ENCODE data around the gene TRIM32.

The TRIM32 gene

DNA sequence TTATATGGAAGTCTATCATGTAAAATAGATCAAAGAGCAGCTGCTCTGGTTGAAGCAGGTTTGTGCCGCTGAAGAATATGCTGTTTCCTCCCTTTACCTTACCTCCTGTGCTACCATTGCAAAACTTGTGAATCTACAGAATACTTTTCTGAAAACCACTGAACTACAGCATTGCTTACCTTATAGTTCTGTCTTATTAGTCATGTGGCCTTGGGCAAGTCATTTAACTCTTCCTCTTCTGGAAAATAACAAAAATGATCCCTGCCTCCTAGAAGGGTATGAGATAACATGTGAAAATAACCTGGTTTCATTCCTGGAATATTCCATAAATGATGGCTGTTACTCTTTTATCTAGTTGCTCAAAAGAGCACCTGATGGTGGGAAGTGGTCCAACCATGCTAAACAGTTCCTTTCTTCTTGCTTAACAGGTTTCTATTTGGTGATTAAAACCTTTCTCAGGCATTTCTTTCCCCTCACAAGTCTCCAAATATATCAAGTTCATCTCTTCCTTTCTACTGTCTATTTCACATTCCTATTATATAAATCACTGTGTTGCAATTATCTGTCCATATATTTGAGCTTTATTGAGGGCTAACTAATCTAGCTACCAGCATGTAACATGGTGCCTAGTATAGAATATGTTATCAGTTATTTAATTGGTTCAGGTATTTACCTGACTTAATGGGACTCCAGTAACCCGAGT, 15.0 kb downstream of the TRIM32 start:
- no peak overlapping the region for H3K4me3 ChIP-seq (ENCODE audit: low read depth, low read length)
- TF ChIP-seq, protein P1, sequence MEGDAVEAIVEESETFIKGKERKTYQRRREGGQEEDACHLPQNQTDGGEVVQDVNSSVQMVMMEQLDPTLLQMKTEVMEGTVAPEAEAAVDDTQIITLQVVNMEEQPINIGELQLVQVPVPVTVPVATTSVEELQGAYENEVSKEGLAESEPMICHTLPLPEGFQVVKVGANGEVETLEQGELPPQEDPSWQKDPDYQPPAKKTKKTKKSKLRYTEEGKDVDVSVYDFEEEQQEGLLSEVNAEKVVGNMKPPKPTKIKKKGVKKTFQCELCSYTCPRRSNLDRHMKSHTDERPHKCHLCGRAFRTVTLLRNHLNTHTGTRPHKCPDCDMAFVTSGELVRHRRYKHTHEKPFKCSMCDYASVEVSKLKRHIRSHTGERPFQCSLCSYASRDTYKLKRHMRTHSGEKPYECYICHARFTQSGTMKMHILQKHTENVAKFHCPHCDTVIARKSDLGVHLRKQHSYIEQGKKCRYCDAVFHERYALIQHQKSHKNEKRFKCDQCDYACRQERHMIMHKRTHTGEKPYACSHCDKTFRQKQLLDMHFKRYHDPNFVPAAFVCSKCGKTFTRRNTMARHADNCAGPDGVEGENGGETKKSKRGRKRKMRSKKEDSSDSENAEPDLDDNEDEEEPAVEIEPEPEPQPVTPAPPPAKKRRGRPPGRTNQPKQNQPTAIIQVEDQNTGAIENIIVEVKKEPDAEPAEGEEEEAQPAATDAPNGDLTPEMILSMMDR (IDR thresholded peaks at IDR 0.05; ENCODE audit: low read depth, low read length, missing control alignments), result no peak
- in situ Hi-C loops (cut with HindIII; ENCODE audit: low sequenced_read_pairs), result no loop called here
- no peak for DNase-seq (ENCODE audit: low read depth)

DNA sequence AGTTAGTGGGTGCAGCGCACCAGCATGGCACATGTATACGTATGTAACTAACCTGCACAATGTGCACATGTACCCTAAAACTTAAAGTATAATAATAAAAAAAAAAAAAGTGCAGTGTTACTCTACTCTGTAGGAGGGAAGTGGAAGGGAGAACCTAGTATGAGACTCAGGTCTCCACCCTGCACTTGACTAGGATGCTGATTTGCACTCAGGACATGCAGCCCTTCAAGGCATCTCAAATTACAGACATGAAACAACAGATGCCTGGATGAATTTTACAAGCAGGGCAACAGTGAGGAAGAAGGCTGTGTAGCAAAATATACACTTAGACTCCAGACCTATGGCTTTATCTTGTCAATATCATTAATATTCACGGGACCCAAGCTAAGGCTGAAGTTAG, 16.5 kb downstream of the TRIM32 start:
- TF ChIP-seq, protein P1 (IDR thresholded peaks at IDR 0.05; ENCODE audit: low read depth, low read length, missing control alignments), result no peak
- in situ Hi-C loops (cut with HindIII; ENCODE audit: low sequenced_read_pairs), result no loop called here
- DNase-seq (ENCODE audit: low read depth), result no peak
- H3K4me3 ChIP-seq (ENCODE audit: low read depth, low read length), result no peak overlapping the region

DNA sequence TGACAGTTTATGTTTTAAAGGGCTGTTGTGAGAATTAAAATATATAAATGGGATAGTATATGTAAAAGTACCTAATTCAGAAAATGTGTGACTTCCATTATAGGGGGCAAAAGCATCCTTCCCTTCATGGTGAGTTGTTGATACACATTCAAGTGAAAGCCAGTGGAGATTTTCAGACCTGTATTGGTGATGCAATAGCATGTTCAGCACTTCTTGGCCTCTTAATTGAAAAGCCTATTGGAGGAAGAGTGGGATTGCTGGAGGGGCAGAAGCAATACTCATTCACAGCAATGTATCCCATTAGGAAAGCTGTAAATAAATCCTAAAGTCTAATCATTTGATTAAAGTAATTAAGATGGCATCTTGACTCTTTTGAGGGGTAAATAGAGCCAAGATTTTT, 17.4 kb downstream of the TRIM32 start:
- in situ Hi-C loops (cut with HindIII; ENCODE audit: low sequenced_read_pairs), result no loop called here
- TF ChIP-seq, protein P1 (IDR thresholded peaks at IDR 0.05; ENCODE audit: low read depth, low read length, missing control alignments), result no peak
- no peak for DNase-seq (ENCODE audit: low read depth)
- no peak overlapping the region for H3K4me3 ChIP-seq (ENCODE audit: low read depth, low read length)

DNA sequence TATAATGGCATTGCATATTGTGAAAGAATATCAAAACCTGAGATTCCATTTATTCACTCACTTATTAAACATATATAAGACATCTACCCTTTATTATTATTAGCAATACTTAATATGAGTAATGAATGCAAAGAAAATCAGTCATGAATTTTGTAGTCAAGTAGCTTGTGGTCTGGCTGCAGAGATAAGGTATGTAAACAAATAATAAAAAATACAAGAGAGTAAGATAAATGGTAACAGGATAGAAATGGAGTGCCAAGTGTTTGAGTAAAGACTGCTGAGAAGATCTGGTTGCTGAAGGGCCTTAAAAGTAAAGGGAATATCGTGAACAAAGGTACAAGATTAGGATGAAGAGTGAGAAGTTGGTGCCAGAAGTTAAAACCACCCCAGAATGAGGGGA, 18.4 kb downstream of the TRIM32 start:
- in situ Hi-C loops (cut with HindIII; ENCODE audit: low sequenced_read_pairs), result no loop called here
- no peak for DNase-seq (ENCODE audit: low read depth)
- H3K4me3 ChIP-seq (ENCODE audit: low read depth, low read length), result no peak overlapping the region
- TF ChIP-seq, protein P1 (IDR thresholded peaks at IDR 0.05; ENCODE audit: low read depth, low read length, missing control alignments), result no peak

DNA sequence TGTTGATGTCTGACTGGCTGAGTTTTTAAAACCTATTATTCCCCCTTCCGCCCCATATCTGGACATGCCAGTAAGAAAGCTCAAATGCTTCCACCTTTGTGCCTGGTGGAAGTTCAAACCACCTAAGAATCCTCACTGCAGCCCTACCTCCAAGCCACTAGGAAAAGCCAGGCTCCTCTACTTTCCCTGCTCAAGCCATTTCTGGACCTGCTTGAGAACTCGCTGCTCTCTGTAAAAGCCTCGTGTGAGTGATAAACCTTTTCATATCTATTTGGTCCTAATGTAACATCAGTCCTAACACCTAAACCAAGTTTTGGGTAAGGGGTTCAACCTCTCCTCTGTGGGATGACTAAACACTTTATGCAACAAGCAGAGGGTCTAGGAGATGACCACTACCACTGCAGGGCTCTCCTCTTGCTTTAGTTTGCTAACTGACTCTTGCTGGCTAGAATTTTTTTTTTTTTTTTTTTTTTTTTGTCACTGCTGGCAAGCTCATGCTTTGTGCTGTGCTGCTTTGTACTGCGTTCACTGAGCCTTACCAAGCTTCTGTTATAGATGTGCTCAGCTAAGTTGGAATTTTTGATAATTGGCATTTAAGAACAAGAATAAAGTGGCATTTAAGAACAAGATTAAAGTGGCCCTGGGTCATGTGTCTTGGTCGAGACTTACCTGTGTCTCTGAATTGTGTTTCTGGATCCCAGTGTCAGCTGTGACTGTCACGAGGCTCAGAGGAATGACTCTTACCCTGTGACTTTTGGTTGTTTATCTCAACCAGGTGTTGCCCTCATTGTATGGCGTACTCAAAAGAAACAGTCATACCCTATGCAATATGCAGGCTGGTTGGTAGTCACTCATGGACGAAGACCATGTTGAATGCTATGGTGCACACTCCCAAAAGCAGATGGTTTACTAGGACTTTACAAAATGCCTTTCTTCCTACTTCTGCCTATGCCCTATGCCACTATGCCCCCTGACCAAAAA, 19.5 kb downstream of the TRIM32 start:
- DNase-seq (ENCODE audit: low read depth), result no peak
- H3K4me3 ChIP-seq (ENCODE audit: low read depth, low read length), result no peak overlapping the region
- TF ChIP-seq, protein P1 (IDR thresholded peaks at IDR 0.05; ENCODE audit: low read depth, low read length, missing control alignments), result no peak
- in situ Hi-C loops (cut with HindIII; ENCODE audit: low sequenced_read_pairs), result no loop called here

DNA sequence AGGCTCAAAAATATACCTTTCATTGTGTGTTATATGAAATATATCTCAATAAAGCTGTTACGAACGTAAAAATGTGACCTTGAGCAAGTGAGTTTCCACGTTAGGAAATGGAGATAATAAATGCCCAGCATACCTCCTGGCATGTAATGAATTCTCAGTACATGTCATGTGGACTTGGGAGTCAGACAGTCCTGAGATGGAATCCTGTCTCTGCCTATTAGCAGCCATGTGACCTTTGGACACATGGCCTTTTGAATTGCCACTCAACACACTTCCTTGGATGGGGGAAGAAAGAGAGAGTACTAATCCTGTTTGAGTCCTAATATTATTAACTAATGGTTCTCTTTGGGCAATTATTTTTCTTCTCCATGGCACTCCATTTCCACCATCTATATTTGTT, 25.7 kb downstream of the TRIM32 start:
- DNase-seq (ENCODE audit: low read depth), result no peak
- H3K4me3 ChIP-seq (ENCODE audit: low read depth, low read length), result no peak overlapping the region
- in situ Hi-C loops (cut with HindIII; ENCODE audit: low sequenced_read_pairs), result no loop called here
- TF ChIP-seq, protein P1 (IDR thresholded peaks at IDR 0.05; ENCODE audit: low read depth, low read length, missing control alignments), result no peak

All from astrocyte of the cerebellum (primary cell).